ENCODE data around the gene ELF5. TPM values are rescaled to one million over a fixed set of nuclear protein-coding genes. Genes with fewer than 3 reads are reported as not detected.
A peak's percentile ranks its signal among the peaks of the same experiment; 100 is the strongest.

The ELF5 gene
- total RNA-seq, 1 experiment from 2014 or later: not detected

- no peak for DNase-seq (ENCODE audit: unreplicated experiment)
- Mint-ChIP-seq H3K27ac (ENCODE audit: low read depth, unreplicated experiment) (no peak overlapping the region), H3K9me3 (ENCODE audit: unreplicated experiment) (no peaks in the 10 kb centered on the region), H3K4me1 (ENCODE audit: insufficient read depth, unreplicated experiment) (peaks cover 18% of the 10 kb centered on the region), H3K4me3 (ENCODE audit: unreplicated experiment) (no peak overlapping the region), H3K27me3 (ENCODE audit: insufficient read depth, unreplicated experiment) (no peaks in the 10 kb centered on the region), H3K36me3 (ENCODE audit: insufficient read depth, unreplicated experiment) (no peaks in the 10 kb centered on the region)
- CTCF ChIA-PET: interaction anchor here (1.2 to 6.0 kb wide), 2 partner anchors 10 to 15 kb away, joined by 5 to 51 read pairs; no protein-coding TSS in a partner anchor
- BruUV-seq (replicated peaks): no TSS peak
- POLR2A ChIA-PET: no interaction called here
- intact Hi-C loops (cut with micrococcal nuclease): no loop called here
- TF ChIP-seq, protein P1, sequence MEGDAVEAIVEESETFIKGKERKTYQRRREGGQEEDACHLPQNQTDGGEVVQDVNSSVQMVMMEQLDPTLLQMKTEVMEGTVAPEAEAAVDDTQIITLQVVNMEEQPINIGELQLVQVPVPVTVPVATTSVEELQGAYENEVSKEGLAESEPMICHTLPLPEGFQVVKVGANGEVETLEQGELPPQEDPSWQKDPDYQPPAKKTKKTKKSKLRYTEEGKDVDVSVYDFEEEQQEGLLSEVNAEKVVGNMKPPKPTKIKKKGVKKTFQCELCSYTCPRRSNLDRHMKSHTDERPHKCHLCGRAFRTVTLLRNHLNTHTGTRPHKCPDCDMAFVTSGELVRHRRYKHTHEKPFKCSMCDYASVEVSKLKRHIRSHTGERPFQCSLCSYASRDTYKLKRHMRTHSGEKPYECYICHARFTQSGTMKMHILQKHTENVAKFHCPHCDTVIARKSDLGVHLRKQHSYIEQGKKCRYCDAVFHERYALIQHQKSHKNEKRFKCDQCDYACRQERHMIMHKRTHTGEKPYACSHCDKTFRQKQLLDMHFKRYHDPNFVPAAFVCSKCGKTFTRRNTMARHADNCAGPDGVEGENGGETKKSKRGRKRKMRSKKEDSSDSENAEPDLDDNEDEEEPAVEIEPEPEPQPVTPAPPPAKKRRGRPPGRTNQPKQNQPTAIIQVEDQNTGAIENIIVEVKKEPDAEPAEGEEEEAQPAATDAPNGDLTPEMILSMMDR (IDR thresholded peaks at IDR 0.05; ENCODE audit: unreplicated experiment): no peak
Observed at GRCh38 chr11:34483106-34483874, 30.3 kb downstream of the ELF5 start.

DNA sequence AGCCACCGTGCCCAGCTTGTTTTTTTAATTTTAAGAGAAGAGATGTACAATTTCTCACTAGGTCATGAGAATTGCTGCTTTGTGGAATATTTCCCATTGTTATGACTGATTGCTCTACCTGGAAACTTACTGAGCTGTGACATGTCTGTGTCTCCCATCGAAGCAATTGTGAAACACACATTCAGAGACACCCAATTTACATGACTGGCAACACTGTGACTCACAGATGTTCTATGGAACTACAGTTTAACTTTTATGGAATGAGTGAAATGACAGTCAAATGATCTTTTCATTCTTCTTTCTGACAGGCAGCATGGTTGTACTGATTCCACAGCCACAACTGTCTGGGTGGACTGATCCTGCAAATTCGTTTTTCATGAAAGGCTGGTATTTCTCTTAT is 32.3 kb downstream of the ELF5 start:
- H3K9me3 Mint-ChIP-seq (ENCODE audit: unreplicated experiment): no peaks in the 10 kb centered on the region
- H3K4me1 Mint-ChIP-seq (ENCODE audit: insufficient read depth, unreplicated experiment): peaks cover 18% of the 10 kb centered on the region
- H3K27me3 Mint-ChIP-seq (ENCODE audit: insufficient read depth, unreplicated experiment): no peaks in the 10 kb centered on the region
- POLR2A ChIA-PET: interaction anchor here (0.7 to 2.0 kb wide), 6 partner anchors 8 to 434 kb away, joined by 3 to 7 read pairs (median 4); no protein-coding TSS in a partner anchor
- H3K36me3 Mint-ChIP-seq (ENCODE audit: insufficient read depth, unreplicated experiment): no peaks in the 10 kb centered on the region
- TF ChIP-seq, protein P1 (IDR thresholded peaks at IDR 0.05; ENCODE audit: unreplicated experiment): no peak
- DNase-seq (ENCODE audit: unreplicated experiment): peak; percentile 62
- H3K4me3 Mint-ChIP-seq (ENCODE audit: unreplicated experiment): no peak overlapping the region
- no peak overlapping the region for H3K27ac Mint-ChIP-seq (ENCODE audit: low read depth, unreplicated experiment)
- intact Hi-C loops (cut with micrococcal nuclease): no loop called here
- BruUV-seq (replicated peaks): no TSS peak
- CTCF ChIA-PET: interaction anchor here (1.0 to 6.0 kb wide), 4 partner anchors 11 to 115 kb away, joined by 3 to 51 read pairs (median 6); no protein-coding TSS in a partner anchor

DNA sequence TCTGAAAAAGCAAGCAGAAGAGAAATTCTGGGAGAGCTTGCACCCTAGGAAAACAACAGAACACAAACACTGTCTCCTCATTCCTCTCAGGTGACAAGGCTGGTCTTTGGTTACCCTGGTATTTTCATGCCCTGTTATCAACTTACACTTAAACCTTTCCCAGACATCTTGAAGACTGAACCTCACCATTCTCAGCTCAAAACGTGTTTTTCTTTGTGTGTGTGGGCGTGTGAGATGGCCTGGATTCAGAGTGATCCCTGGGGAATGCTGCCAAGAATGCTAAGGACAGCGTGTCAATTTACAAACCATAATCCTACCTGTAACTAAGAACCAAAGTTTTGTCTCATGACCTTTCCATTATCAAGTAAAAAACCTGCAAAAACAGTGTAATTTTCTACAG is 33.3 kb downstream of the ELF5 start:
- TF ChIP-seq, protein P1 (IDR thresholded peaks at IDR 0.05; ENCODE audit: unreplicated experiment): no peak
- Mint-ChIP-seq H3K4me3 (ENCODE audit: unreplicated experiment) (no peak overlapping the region), H3K9me3 (ENCODE audit: unreplicated experiment) (no peaks in the 10 kb centered on the region), H3K4me1 (ENCODE audit: insufficient read depth, unreplicated experiment) (peaks cover 18% of the 10 kb centered on the region), H3K27me3 (ENCODE audit: insufficient read depth, unreplicated experiment) (no peaks in the 10 kb centered on the region), H3K36me3 (ENCODE audit: insufficient read depth, unreplicated experiment) (no peaks in the 10 kb centered on the region), H3K27ac (ENCODE audit: low read depth, unreplicated experiment) (no peak overlapping the region)
- BruUV-seq (replicated peaks): no TSS peak
- ChIA-PET CTCF (interaction anchor here (0.6 to 6.0 kb wide), 4 partner anchors 13 to 114 kb away, joined by 3 to 51 read pairs (median 4); no protein-coding TSS in a partner anchor), POLR2A (interaction anchor here (0.7 to 1.3 kb wide), 4 partner anchors 9 to 111 kb away, joined by 3 read pairs; no protein-coding TSS in a partner anchor)
- peak; percentile 65 for DNase-seq (ENCODE audit: unreplicated experiment)
- intact Hi-C loops (cut with micrococcal nuclease): no loop called here

- no TSS peak for BruUV-seq (replicated peaks)
- Mint-ChIP-seq H3K4me1 (ENCODE audit: insufficient read depth, unreplicated experiment) (peaks cover 18% of the 10 kb centered on the region), H3K4me3 (ENCODE audit: unreplicated experiment) (no peak overlapping the region), H3K9me3 (ENCODE audit: unreplicated experiment) (no peaks in the 10 kb centered on the region), H3K36me3 (ENCODE audit: insufficient read depth, unreplicated experiment) (peaks cover 7% of the 10 kb centered on the region), H3K27ac (ENCODE audit: low read depth, unreplicated experiment) (no peak overlapping the region), H3K27me3 (ENCODE audit: insufficient read depth, unreplicated experiment) (no peaks in the 10 kb centered on the region)
- intact Hi-C loops (cut with micrococcal nuclease): no loop called here
- ChIA-PET POLR2A (interaction anchor here (0.6 to 0.7 kb wide), 2 partner anchors 40 to 48 kb away, joined by 3 read pairs; no protein-coding TSS in a partner anchor), CTCF (interaction anchor here (0.7 to 6.0 kb wide), 3 partner anchors 14 to 1814 kb away, joined by 3 to 51 read pairs (median 6); no protein-coding TSS in a partner anchor)
- no peak for DNase-seq (ENCODE audit: unreplicated experiment)
- TF ChIP-seq, protein P1 (IDR thresholded peaks at IDR 0.05; ENCODE audit: unreplicated experiment): no peak
Observed at GRCh38 chr11:34478845-34479663, 34.5 kb downstream of the ELF5 start.
